Natural killer cell (primary cell): Measurements from ENCODE around the gene FTO. TPM values are rescaled to one million over a fixed set of nuclear protein-coding genes. Genes with fewer than 3 reads are reported as not detected.

ENCODE experiments used
- ATAC-seq, 3 donors: fragments of 150-1000 bp in 2 of 3; fragments of 200-7000 bp in 1 of 3; cut with Tn5 transposase; 1 replicate in 1 of 3; 2 replicates in 2 of 3; pipeline ENCODE4 v1.10.0; 2021; ENCODE audit warnings: mild to moderate bottlenecking in 2 of 3, moderate library complexity in 2 of 3
- DNase-seq, 2 donors: peaks; one replicate each; pipeline versions ENCODE4 v3.0.0 to v3.0.0-alpha.2; 2013 to 2021; ENCODE audit warnings: mixed read lengths in 1 of 2
- H3K27ac ChIP-seq: one replicate; pipeline ENCODE4 v1.5.1; 2013; ENCODE audit warnings: mild to moderate bottlenecking, low read length
- H3K27me3 ChIP-seq: one replicate; pipeline ENCODE4 v1.6.1; 2013; ENCODE audit warnings: low read length; ENCODE audit not compliant: control insufficient read depth, insufficient read depth
- H3K36me3 ChIP-seq: one replicate; pipeline ENCODE4 v1.6.1; 2013; ENCODE audit warnings: low read length; ENCODE audit not compliant: control insufficient read depth, insufficient read depth
- H3K4me1 ChIP-seq: one replicate; pipeline ENCODE4 v1.6.1; 2013; ENCODE audit warnings: low read length; ENCODE audit not compliant: control insufficient read depth, insufficient read depth
- H3K4me3 ChIP-seq: one replicate; pipeline ENCODE4 v1.5.1; 2013; ENCODE audit warnings: low read length
- H3K9me3 ChIP-seq: one replicate; pipeline ENCODE4 v1.6.1; 2013; ENCODE audit warnings: low read length; ENCODE audit not compliant: control insufficient read depth, insufficient read depth
- H3K27ac Mint-ChIP-seq, 2 donors: one replicate each; pipeline ENCODE4 v1.8.0; 2022; ENCODE audit warnings: mild to moderate bottlenecking in 2 of 2, mixed read lengths in 2 of 2, moderate library complexity in 1 of 2
- H3K27me3 Mint-ChIP-seq, 2 donors: one replicate each; pipeline ENCODE4 v1.8.0; 2022; ENCODE audit warnings: low read depth in 2 of 2, mixed read lengths in 2 of 2
- H3K36me3 Mint-ChIP-seq: one replicate; pipeline ENCODE4 v1.8.0; 2022; ENCODE audit warnings: mixed read lengths
- H3K4me1 Mint-ChIP-seq, 2 donors: one replicate each; pipeline ENCODE4 v1.8.0; 2022; ENCODE audit warnings: mixed read lengths in 2 of 2
- H3K4me3 Mint-ChIP-seq: one replicate; pipeline ENCODE4 v1.8.0; 2022; ENCODE audit warnings: mild to moderate bottlenecking, moderate library complexity, mixed read lengths
- H3K9me3 Mint-ChIP-seq, 2 donors: one replicate each; pipeline ENCODE4 v1.8.0; 2022; ENCODE audit warnings: mixed read lengths in 2 of 2
- WGBS: methylation state at CpG from one replicate; pipeline ENCODE4 v1.1.7; 2013; ENCODE audit warnings: missing lambda C conversion rate; ENCODE audit not compliant: insufficient coverage; 5-methylcytosine and 5-hydroxymethylcytosine counted together
- intact Hi-C: fragments of 100-400 bp; cut with micrococcal nuclease; formaldehyde crosslinking; loops from one replicate; pipeline ENCODE4 v1.14.2; 2022
- total RNA-seq, 4 donors: library from RNA; stranded (reverse); fragments of 120-200 nt in 1 of 4; gene quantifications; one replicate each; pipeline versions ENCODE4 v1.2.3 to v1.2.4, GENCODE V29; 2013 to 2022
- TF ChIP-seq, protein P1 (sequence below): fragments of 200-600 bp; IDR thresholded peaks from one replicate; pipeline ENCODE4 v1.8.0; 2022; ENCODE audit warnings: antibody characterized with exemption

Gene FTO
- total RNA-seq, 3 donors from 2014 or later (not counting 1 experiment from before 2014, with no cell fraction given), result 55.4 to 70.5 (median 55.4) TPM

DNA sequence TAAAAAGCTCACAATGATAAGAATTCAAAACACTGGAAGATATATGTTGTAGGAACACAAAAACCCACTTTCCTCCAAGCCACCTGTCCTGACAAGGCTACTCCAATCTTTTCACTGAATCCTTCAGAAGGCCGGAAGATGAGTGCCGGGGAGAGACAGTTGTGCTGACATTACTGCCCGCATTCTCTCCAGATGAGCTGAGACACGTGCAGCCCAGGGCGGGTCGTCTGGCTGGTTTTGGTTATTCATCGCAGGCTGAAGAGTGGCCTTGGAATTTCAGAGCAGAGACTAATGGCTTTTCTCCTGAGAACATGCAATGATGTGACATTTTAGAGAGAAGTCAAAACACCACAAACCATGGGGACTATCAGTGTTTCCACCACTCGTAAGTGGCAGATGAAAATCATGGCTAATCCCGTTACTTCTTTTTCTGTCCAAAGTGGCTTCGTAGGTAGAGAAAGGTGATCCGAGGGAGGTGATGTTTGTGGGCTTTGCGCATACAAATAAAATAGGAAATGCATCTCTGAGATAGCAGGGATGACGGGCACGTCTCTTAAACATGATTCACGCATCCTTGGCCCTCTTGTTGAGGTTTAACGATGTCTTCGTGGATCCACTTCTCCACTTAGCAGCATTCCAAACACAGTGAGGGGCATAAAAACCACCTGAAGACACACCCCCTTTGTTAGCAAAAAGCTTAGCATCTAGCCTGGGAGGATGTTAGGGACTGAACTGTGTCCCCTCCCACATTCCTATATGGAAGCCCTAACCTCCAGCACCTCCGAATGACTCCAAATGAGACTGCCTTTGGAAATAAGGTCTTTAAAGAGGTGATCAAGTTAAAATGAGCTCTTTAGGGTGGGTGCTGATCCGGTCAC lies 448.6 kb downstream of the FTO start:
- H3K4me3 Mint-ChIP-seq, result no peak overlapping the region

DNA sequence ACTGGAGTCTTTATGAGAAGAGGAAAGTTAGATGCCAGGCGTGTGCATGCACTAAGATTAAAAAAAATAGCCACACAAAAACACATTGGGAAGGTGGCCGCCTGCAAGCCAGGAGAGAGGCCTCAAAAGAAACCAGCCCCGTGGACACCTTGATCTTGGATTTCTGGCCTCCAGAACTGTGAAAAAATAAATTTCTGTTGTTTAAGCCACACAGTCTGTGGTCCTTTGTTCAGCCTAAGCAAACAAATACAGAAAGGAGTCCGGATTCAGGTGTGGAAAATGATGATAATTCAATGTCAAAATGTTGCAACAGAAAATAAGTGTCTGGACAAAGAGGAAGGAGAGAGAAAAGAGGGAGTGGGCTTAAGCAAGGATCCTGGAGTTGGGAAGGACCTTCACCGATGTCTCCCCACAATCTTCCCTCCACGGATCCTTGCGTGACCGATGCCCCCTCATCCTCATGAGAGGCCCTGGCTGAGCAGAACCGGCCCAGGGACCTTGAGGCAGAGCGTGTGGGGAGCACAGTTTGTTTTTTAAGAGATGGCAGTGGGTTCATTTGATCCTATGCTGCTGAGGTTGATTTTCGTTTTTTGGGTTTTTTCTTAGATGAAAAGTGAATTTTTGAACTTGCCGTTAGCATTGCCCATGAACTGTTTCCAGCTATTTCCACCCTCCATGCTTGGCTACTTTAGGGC lies 449.4 kb downstream of the FTO start:
- H3K4me3 Mint-ChIP-seq, result no peak overlapping the region
- no peak overlapping the region for H3K27ac Mint-ChIP-seq
- Histone ChIP-seq H3K27ac (no peak overlapping the region), H3K4me1 (no peaks in the 10 kb centered on the region), H3K4me3 (no peak overlapping the region), H3K36me3 (no peaks in the 10 kb centered on the region), H3K9me3 (no peaks in the 10 kb centered on the region), H3K27me3 (no peaks in the 10 kb centered on the region)
- no peaks in the 10 kb centered on the region for H3K4me1 Mint-ChIP-seq
- H3K36me3 Mint-ChIP-seq, result no peaks in the 10 kb centered on the region
- DNase-seq (no peak), ATAC-seq (no peak)
- peaks cover 0 to 3% of the 10 kb centered on the region in 2 donors for H3K9me3 Mint-ChIP-seq
- 88% methylated on average over 12 of the region's 12 CpGs for WGBS
- intact Hi-C loops, result no loop called here
- H3K27me3 Mint-ChIP-seq, result peaks cover 2 to 16% of the 10 kb centered on the region in 2 donors
- TF ChIP-seq, protein P1, sequence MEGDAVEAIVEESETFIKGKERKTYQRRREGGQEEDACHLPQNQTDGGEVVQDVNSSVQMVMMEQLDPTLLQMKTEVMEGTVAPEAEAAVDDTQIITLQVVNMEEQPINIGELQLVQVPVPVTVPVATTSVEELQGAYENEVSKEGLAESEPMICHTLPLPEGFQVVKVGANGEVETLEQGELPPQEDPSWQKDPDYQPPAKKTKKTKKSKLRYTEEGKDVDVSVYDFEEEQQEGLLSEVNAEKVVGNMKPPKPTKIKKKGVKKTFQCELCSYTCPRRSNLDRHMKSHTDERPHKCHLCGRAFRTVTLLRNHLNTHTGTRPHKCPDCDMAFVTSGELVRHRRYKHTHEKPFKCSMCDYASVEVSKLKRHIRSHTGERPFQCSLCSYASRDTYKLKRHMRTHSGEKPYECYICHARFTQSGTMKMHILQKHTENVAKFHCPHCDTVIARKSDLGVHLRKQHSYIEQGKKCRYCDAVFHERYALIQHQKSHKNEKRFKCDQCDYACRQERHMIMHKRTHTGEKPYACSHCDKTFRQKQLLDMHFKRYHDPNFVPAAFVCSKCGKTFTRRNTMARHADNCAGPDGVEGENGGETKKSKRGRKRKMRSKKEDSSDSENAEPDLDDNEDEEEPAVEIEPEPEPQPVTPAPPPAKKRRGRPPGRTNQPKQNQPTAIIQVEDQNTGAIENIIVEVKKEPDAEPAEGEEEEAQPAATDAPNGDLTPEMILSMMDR, result no peak

More for the DNA sequence above, 448.6 kb downstream of the FTO start:
- 94% methylated on average over 19 of the region's 19 CpGs for WGBS
- H3K27ac Mint-ChIP-seq, result no peak overlapping the region
- Histone ChIP-seq H3K9me3 (no peaks in the 10 kb centered on the region), H3K36me3 (no peaks in the 10 kb centered on the region), H3K27ac (no peak overlapping the region), H3K4me3 (no peak overlapping the region), H3K4me1 (no peaks in the 10 kb centered on the region), H3K27me3 (no peaks in the 10 kb centered on the region)
- intact Hi-C loops, result no loop called here
- peaks cover 2 to 18% of the 10 kb centered on the region in 2 donors for H3K27me3 Mint-ChIP-seq
- H3K9me3 Mint-ChIP-seq, result peaks cover 0 to 3% of the 10 kb centered on the region in 2 donors
- no peak for DNase-seq
- no peak for ATAC-seq
- no peaks in the 10 kb centered on the region for H3K4me1 Mint-ChIP-seq
- TF ChIP-seq, protein P1, result no peak
- H3K36me3 Mint-ChIP-seq, result no peaks in the 10 kb centered on the region

DNA sequence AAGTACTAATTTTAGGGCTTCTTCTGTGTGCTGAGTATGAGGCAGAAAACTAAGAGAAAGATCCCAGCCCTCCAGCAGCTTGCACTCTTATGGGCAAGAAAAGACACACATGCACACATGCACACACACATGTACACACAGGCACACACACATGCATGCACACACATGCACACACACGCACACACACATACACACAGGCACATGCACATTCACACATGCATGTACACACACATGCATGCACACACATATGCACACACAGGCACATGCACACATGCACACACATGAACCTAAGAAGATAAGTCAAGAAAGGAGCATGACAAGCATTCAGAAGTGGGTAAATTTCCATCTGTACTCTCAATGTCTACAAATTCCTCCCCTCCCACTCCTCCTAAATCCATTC lies 452.4 kb downstream of the FTO start:
- Mint-ChIP-seq H3K27me3 (peaks cover 2% of the 10 kb centered on the region in 2 donors), H3K27ac (no peak overlapping the region), H3K4me3 (no peak overlapping the region), H3K36me3 (no peaks in the 10 kb centered on the region), H3K9me3 (peaks cover 0 to 3% of the 10 kb centered on the region in 2 donors), H3K4me1 (no peaks in the 10 kb centered on the region)
- no peaks in the 10 kb centered on the region for H3K4me1 ChIP-seq
- DNase-seq (no peak), ATAC-seq (no peak)
- no peaks in the 10 kb centered on the region for H3K27me3 ChIP-seq
- WGBS, result 100% methylated on average over 1 of the region's 1 CpG
- no peak overlapping the region for H3K27ac ChIP-seq
- intact Hi-C loops, result no loop called here
- TF ChIP-seq, protein P1, result no peak
- no peaks in the 10 kb centered on the region for H3K36me3 ChIP-seq
- H3K9me3 ChIP-seq, result no peaks in the 10 kb centered on the region
- no peak overlapping the region for H3K4me3 ChIP-seq
